ENCODE measurements around the gene CA12. TPM values are rescaled to one million over a fixed set of nuclear protein-coding genes. Genes with fewer than 3 reads are reported as not detected.

Gene CA12
- total and polyA plus RNA-seq, 9 donors = 0.16 to 10.5 (median 3.5) TPM; not detected in 1

- no peaks in the 10 kb centered on the region for H3K27me3 ChIP-seq
- no peak for TF ChIP-seq EP300 (IDR thresholded peaks at IDR 0.05)
- TF ChIP-seq POLR2A (IDR thresholded peaks at IDR 0.05) = no peak
- H3K9me3 ChIP-seq = no peaks in the 10 kb centered on the region
- no peak for DNase-seq
- no peaks in the 10 kb centered on the region for H3K36me3 ChIP-seq
- no peaks in the 10 kb centered on the region for H3K4me1 ChIP-seq (ENCODE audit: insufficient read depth)
- intact Hi-C loops (cut with DNase I) = loop anchor here in 1 of 4 donors (10.0 kb wide), 1 partner anchor 89 kb away; the partner anchor contains the start of gene CA12
- no peak overlapping the region for H3K4me3 ChIP-seq
- no peak overlapping the region for H3K27ac ChIP-seq
Measured at GRCh38 chr15:63295341-63295740, 86.3 kb downstream of the CA12 start.

- TF ChIP-seq EP300 (IDR thresholded peaks at IDR 0.05) = no peak
- Histone ChIP-seq H3K36me3 (no peaks in the 10 kb centered on the region), H3K4me1 (ENCODE audit: insufficient read depth) (no peaks in the 10 kb centered on the region), H3K9me3 (no peaks in the 10 kb centered on the region), H3K27ac (no peak overlapping the region), H3K27me3 (no peaks in the 10 kb centered on the region), H3K4me3 (no peak overlapping the region)
- intact Hi-C loops (cut with DNase I) = loop anchor here in 3 of 4 donors (5.0 to 10.0 kb wide), 3 partner anchors 90 to 118 kb away; partner anchors contain the start of gene CA12 (in 1 of the 3)
- DNase-seq = no peak
- WGBS, 3 donors = 96 to 98% (median 97%) methylated on average over 3 of the region's 3 CpGs
Measured at GRCh38 chr15:63294359-63294758, 87.3 kb downstream of the CA12 start.

GRCh38 chr15:63292771-63293170 lies 88.9 kb downstream of the CA12 start:
- Histone ChIP-seq H3K4me1 (ENCODE audit: insufficient read depth) (no peaks in the 10 kb centered on the region), H3K9me3 (no peaks in the 10 kb centered on the region), H3K27me3 (no peaks in the 10 kb centered on the region), H3K27ac (no peak overlapping the region), H3K4me3 (no peak overlapping the region), H3K36me3 (no peaks in the 10 kb centered on the region)
- intact Hi-C loops (cut with DNase I) = loop anchor here in 3 of 4 donors (5.0 to 10.0 kb wide), 3 partner anchors 92 to 120 kb away; partner anchors contain the start of gene CA12 (in 1 of the 3)
- 95 to 99% (median 97%) methylated on average over 5 of the region's 5 CpGs for WGBS, 3 donors
- no peak for TF ChIP-seq EP300 (IDR thresholded peaks at IDR 0.05)
- no peak for TF ChIP-seq POLR2A (IDR thresholded peaks at IDR 0.05)
- TF ChIP-seq, protein P1, sequence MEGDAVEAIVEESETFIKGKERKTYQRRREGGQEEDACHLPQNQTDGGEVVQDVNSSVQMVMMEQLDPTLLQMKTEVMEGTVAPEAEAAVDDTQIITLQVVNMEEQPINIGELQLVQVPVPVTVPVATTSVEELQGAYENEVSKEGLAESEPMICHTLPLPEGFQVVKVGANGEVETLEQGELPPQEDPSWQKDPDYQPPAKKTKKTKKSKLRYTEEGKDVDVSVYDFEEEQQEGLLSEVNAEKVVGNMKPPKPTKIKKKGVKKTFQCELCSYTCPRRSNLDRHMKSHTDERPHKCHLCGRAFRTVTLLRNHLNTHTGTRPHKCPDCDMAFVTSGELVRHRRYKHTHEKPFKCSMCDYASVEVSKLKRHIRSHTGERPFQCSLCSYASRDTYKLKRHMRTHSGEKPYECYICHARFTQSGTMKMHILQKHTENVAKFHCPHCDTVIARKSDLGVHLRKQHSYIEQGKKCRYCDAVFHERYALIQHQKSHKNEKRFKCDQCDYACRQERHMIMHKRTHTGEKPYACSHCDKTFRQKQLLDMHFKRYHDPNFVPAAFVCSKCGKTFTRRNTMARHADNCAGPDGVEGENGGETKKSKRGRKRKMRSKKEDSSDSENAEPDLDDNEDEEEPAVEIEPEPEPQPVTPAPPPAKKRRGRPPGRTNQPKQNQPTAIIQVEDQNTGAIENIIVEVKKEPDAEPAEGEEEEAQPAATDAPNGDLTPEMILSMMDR (IDR thresholded peaks at IDR 0.05) = no peak
- no peak for DNase-seq

- TF ChIP-seq POLR2A (IDR thresholded peaks at IDR 0.05) = no peak
- TF ChIP-seq EP300 (IDR thresholded peaks at IDR 0.05) = no peak
- TF ChIP-seq, protein P1 (IDR thresholded peaks at IDR 0.05) = no peak
- H3K27ac ChIP-seq = no peak overlapping the region
- WGBS, 3 donors = 73 to 81% (median 79%) methylated on average over 3 of the region's 3 CpGs
- no peaks in the 10 kb centered on the region for H3K9me3 ChIP-seq
- no peaks in the 10 kb centered on the region for H3K27me3 ChIP-seq
- H3K36me3 ChIP-seq = no peaks in the 10 kb centered on the region
- H3K4me3 ChIP-seq = no peak overlapping the region
- DNase-seq = no peak
- intact Hi-C loops (cut with DNase I) = loop anchor here in 3 of 4 donors (5.0 to 10.0 kb wide), 3 partner anchors 93 to 120 kb away; partner anchors contain the start of gene CA12 (in 1 of the 3)
- no peaks in the 10 kb centered on the region for H3K4me1 ChIP-seq (ENCODE audit: insufficient read depth)
Measured at GRCh38 chr15:63292241-63292640, 89.4 kb downstream of the CA12 start.

- Histone ChIP-seq H3K27ac (no peak overlapping the region), H3K27me3 (no peaks in the 10 kb centered on the region), H3K36me3 (no peaks in the 10 kb centered on the region), H3K4me1 (ENCODE audit: insufficient read depth) (no peaks in the 10 kb centered on the region), H3K9me3 (no peaks in the 10 kb centered on the region), H3K4me3 (no peak overlapping the region)
- TF ChIP-seq EP300 (IDR thresholded peaks at IDR 0.05) (no peak), POLR2A (IDR thresholded peaks at IDR 0.05) (no peak)
- TF ChIP-seq, protein P1 (IDR thresholded peaks at IDR 0.05) = no peak
- intact Hi-C loops (cut with DNase I) = loop anchor here in 3 of 4 donors (5.0 to 10.0 kb wide), 3 partner anchors 93 to 121 kb away; partner anchors contain the start of gene CA12 (in 1 of the 3)
- DNase-seq = no peak
Measured at GRCh38 chr15:63291507-63291906, 90.1 kb downstream of the CA12 start.

Measured in ovary (tissue), 9 donors.